GM12892 (cell line): ENCODE results near the gene KCTD8.

Experiments used
- POLR2A ChIP-seq: IDR thresholded peaks from 2 replicates; pipeline ENCODE4 v1.6.1; 2011; ENCODE audit warnings: low read depth, low read length, control low read depth
- TAF1 ChIP-seq: IDR thresholded peaks from 2 replicates; pipeline ENCODE4 v1.6.1; 2011; ENCODE audit warnings: low read depth, mild to moderate bottlenecking, control low read depth, low read length, borderline replicate concordance

GRCh38 chr4:44145868-44146267 is 302.7 kb downstream of the KCTD8 start:
- TF ChIP-seq POLR2A (no peak), TAF1 (no peak)
